Testis (tissue), 2 donors: Measurements from ENCODE around the gene ZNF618.

ENCODE experiments used
- POLR2A ChIP-seq: fragments of 450-650 bp; IDR thresholded peaks from one replicate; pipeline ENCODE4 v1.6.1; 2017; ENCODE audit warnings: antibody characterized with exemption, mild to moderate bottlenecking, moderate library complexity
- TF ChIP-seq, protein P1 (sequence below), 3 experiments: fragments of 450-650 bp in 2 of 3; fragments of 200-600 bp in 1 of 3; sonication (generic) in 1 of 3; IDR thresholded peaks; one replicate each; pipeline ENCODE4 v1.5.1; 2016 to 2019; ENCODE audit warnings: antibody characterized with exemption in 3 of 3, mild to moderate bottlenecking in 2 of 3, moderate library complexity in 1 of 3

- TF ChIP-seq POLR2A, result no peak
- TF ChIP-seq, protein P1, sequence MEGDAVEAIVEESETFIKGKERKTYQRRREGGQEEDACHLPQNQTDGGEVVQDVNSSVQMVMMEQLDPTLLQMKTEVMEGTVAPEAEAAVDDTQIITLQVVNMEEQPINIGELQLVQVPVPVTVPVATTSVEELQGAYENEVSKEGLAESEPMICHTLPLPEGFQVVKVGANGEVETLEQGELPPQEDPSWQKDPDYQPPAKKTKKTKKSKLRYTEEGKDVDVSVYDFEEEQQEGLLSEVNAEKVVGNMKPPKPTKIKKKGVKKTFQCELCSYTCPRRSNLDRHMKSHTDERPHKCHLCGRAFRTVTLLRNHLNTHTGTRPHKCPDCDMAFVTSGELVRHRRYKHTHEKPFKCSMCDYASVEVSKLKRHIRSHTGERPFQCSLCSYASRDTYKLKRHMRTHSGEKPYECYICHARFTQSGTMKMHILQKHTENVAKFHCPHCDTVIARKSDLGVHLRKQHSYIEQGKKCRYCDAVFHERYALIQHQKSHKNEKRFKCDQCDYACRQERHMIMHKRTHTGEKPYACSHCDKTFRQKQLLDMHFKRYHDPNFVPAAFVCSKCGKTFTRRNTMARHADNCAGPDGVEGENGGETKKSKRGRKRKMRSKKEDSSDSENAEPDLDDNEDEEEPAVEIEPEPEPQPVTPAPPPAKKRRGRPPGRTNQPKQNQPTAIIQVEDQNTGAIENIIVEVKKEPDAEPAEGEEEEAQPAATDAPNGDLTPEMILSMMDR (IDR thresholded peaks at IDR 0.05), result no peak
Observed at GRCh38 chr9:113919382-113919781, 43.3 kb downstream of the ZNF618 start.
